Tibial nerve (tissue), 4 donors: ENCODE measurements around the gene NEGR1.

Source experiments
- EP300 ChIP-seq, 2 donors: sonication (generic); formaldehyde crosslinking; IDR thresholded peaks; one replicate each; pipeline ENCODE4 v1.6.1; 2017; ENCODE audit warnings: antibody characterized with exemption in 2 of 2, mild to moderate bottlenecking in 1 of 2
- TF ChIP-seq, protein P1 (sequence below), 5 experiments: fragments of 200-600 bp in 3 of 5; fragments of 450-650 bp in 2 of 5; sonication (generic) in 3 of 5; IDR thresholded peaks; one replicate each; pipeline ENCODE4 v1.5.1; 2016 to 2019; ENCODE audit warnings: antibody characterized with exemption in 5 of 5, mild to moderate bottlenecking in 3 of 5, moderate library complexity in 2 of 5

DNA sequence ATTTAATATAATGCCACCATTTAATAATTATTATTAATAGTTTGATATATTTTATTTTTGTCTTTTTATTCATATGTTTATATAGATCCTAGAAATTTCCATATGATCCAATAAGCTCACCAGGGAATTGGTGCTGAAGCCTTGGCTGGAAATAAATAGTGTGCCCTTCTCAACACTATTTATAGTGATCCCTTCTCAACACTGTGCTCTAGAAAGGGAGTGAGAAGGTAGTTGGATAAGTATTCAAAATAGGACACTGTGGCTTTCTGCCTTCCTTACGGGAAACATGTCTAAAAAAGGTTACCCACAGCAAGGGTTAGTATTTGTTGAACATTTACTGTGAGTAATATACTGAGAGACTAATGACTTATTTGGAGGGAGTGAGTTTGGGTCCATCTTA is 496.1 kb downstream of the NEGR1 start:
- TF ChIP-seq, protein P1, sequence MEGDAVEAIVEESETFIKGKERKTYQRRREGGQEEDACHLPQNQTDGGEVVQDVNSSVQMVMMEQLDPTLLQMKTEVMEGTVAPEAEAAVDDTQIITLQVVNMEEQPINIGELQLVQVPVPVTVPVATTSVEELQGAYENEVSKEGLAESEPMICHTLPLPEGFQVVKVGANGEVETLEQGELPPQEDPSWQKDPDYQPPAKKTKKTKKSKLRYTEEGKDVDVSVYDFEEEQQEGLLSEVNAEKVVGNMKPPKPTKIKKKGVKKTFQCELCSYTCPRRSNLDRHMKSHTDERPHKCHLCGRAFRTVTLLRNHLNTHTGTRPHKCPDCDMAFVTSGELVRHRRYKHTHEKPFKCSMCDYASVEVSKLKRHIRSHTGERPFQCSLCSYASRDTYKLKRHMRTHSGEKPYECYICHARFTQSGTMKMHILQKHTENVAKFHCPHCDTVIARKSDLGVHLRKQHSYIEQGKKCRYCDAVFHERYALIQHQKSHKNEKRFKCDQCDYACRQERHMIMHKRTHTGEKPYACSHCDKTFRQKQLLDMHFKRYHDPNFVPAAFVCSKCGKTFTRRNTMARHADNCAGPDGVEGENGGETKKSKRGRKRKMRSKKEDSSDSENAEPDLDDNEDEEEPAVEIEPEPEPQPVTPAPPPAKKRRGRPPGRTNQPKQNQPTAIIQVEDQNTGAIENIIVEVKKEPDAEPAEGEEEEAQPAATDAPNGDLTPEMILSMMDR (IDR thresholded peaks at IDR 0.05): no peak
- TF ChIP-seq EP300 (IDR thresholded peaks at IDR 0.05): no peak
